GM10266 (cell line): ENCODE data around the gene ATRAID.
A peak's percentile ranks its signal among the peaks of the same experiment; 100 is the strongest.

Source experiments
- DNase-seq: peaks from one replicate; pipeline ENCODE4 v3.0.0; 2012; ENCODE audit errors: extremely low spot score
- CTCF ChIP-seq: IDR thresholded peaks from 2 replicates; pipeline ENCODE4 v1.5.1; 2012; ENCODE audit warnings: mild to moderate bottlenecking, low read depth; ENCODE audit not compliant: control insufficient read depth, insufficient read depth; ENCODE audit errors: missing control alignments

The ATRAID gene

GRCh38 chr2:27255660-27256059, 43.8 kb downstream of the ATRAID start:
- TF ChIP-seq CTCF: no peak
- DNase-seq: no peak

DNA sequence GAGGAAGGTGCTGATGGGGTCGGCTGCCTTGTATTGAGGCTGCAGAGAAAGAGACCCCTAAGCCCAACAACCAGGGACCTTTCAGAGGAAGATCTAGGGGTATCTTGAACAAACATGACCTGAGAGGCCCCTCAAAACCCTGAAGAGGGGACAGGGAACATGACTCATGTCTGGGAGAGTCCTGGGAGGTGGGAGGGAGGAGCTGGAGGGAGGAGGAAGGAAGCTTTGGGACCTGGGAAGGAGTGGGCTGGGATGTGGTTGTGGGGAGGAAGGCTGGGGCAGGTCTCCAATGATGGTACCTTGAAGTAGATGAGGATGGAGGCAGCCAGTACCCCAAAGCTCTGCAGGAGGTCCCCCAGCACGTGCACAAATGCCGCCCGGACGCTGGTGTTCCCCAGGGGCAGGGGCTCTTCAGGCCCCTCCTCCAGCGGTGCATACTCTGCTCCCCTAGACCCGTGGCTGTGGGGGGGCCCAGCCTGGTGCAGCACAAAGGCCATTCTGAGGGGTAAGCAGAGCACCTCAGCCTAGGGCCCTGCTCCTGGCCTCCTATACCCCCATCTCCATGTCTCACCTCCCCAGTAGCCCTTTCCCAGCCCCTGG, 45.1 kb downstream of the ATRAID start:
- no peak for TF ChIP-seq CTCF
- no peak for DNase-seq

DNA sequence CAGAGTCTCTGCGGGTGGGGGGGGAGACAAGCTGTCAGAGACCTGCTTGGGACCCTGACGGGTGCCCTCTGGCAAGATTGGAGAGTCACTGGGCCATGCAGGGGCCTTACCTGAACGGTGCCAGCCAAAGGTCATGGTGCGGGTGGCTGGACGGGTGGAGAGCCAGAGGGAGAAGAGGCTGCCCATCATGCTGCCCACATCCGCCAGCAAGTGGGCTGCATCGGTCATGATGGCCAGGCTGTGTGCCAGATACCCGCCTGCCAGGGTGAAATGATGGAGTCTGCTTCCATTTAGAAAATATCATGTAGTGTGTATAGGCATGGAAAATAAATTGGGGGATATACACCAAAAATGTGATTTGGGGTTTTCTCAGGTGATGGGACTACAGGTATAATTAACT, 46.2 kb downstream of the ATRAID start:
- TF ChIP-seq CTCF: no peak
- DNase-seq: no peak

- no peak for TF ChIP-seq CTCF
- DNase-seq: no peak
Measured at GRCh38 chr2:27261241-27261925, 49.5 kb downstream of the ATRAID start.

DNA sequence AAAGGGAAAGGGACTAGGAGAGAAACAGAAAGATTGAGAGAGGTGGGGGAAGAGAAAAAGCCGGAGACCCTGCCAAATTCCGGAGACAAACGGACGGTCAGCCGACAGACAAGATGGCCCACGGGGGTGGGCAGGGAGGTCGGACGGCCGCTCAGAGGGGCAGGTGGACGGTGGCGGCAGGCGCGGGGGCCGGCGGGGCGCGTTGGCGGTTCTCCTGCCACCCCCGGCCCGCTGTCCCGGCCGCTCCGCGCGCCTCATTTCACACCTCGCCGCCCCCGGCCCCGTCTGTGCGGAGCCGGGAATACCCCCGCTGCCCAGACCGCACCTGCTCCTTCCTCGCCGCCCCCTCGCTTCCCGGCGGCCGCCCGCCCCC, 50.1 kb downstream of the ATRAID start:
- TF ChIP-seq CTCF: no peak
- no peak for DNase-seq

GRCh38 chr2:27262379-27263286, 50.8 kb downstream of the ATRAID start, which contains the start of gene SLC30A3:
Gene SLC30A3, minus strand, starts transcription at chr2:27263047. Its CDS starts 141 bp downstream, at chr2:27262906.
- no peak for TF ChIP-seq CTCF
- DNase-seq: peak; percentile 95
